Measurements from ENCODE around the gene SRBD1.

DNA sequence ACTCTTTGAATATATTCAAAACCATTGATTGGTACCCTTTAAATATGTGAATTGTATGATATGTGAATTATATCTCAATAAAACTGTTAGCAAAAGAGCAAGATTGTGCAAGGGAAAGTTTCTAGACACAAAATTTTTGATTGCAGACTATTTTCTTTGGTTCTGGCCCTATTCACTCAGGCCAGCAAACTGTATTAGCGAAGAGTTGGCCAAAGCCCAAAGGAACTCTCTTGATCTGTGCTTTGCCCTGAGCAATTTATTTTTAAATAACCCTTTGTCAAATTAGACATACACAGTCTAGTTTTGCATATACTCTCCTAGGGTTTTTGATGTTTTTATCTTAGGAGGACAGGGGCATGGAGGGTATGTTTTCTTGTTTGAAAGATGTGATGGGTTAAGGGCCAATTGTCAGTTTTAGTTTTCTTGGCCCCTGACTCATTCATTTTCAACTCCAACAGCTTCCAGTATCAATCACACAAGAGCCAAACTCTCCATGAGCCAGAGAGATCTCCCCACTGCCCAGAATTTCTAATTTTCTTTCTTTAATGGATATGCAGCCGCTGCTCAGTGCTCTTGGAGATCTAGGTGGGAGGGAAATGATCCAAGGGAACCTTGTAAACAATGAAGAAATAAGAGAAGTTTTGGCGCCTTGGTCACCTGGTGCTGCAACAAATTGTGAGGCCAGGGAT, 231.5 kb downstream of the SRBD1 start:
- no peak for TF ChIP-seq EZH2 (IDR thresholded peaks at IDR 0.05; ENCODE audit: insufficient read depth, poor library complexity, severe bottlenecking)
- TF ChIP-seq EZH2phosphoT487 (IDR thresholded peaks at IDR 0.05; ENCODE audit: insufficient read depth, low read depth) = no peak
